GM12874 (cell line): Measurements from ENCODE around the gene STEAP2.

Experiments
- TF ChIP-seq, protein P1 (sequence below): IDR thresholded peaks from 2 replicates; pipeline ENCODE4 v1.5.1; 2011; ENCODE audit warnings: low read depth, mild to moderate bottlenecking, control low read depth, low read length, moderate library complexity; ENCODE audit not compliant: insufficient read depth

STEAP2 gene

DNA sequence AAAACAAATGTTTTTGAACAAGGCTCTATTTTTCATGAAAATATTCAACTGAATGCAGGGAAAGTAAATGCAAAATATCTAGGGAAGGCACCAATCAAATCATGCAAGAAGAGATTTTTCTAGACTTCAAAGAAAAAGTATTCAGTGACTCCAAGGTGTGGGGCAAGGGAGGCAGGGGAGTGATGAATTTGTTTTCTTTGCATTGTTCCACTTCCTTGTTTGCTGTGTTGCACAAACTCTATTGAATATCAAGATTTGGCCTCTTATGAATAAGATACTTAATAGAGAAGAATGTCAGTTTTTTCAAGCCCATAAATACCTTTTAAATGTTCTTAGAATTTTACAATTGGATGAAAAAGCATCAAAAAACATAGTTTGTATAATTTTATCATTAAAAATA lies 30.9 kb upstream of the STEAP2 start:
- TF ChIP-seq, protein P1, sequence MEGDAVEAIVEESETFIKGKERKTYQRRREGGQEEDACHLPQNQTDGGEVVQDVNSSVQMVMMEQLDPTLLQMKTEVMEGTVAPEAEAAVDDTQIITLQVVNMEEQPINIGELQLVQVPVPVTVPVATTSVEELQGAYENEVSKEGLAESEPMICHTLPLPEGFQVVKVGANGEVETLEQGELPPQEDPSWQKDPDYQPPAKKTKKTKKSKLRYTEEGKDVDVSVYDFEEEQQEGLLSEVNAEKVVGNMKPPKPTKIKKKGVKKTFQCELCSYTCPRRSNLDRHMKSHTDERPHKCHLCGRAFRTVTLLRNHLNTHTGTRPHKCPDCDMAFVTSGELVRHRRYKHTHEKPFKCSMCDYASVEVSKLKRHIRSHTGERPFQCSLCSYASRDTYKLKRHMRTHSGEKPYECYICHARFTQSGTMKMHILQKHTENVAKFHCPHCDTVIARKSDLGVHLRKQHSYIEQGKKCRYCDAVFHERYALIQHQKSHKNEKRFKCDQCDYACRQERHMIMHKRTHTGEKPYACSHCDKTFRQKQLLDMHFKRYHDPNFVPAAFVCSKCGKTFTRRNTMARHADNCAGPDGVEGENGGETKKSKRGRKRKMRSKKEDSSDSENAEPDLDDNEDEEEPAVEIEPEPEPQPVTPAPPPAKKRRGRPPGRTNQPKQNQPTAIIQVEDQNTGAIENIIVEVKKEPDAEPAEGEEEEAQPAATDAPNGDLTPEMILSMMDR: no peak

DNA sequence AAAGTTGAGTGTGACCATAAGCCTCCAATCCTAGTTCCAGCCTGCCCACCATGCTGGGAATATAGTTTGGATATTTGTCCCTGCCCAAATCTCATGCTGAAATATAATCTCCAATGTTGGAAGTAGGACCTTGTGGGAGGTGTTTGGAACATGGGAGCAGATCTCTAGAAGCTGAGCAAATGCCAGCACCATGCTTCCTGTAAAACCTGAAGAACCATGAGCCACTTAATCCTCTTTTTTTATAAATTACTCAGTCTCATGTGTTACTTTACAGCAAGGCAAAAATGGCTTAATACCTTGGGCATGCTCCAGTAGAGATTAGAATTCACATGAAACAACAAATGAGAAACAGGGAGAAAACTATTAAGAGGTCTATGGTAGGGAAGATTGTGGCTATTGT lies 30.1 kb upstream of the STEAP2 start:
- TF ChIP-seq, protein P1: no peak

DNA sequence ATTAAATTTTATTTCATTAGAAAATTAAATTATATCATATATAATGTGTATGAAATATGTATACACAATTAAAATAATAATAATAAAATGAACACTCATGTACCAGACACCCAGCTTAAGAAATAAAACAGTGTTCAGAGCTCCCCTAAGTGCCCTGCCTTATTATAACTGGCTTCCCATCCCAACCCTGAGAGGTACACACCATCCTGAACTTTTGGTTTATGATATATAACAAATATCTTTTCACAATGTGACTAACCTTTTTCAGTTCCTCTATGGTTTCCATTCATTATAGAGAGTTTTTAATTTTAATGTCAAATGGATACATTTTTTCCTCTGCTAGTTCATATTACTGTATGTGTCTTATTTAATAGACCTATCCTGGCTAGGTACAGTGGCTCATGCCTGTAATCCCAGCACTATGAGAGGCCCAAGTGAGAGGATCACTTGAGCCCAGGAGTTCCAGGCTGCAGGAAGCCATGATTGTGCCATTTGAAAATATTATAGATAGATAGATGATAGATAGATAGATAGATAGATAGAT lies 24.0 kb upstream of the STEAP2 start:
- TF ChIP-seq, protein P1: no peak

DNA sequence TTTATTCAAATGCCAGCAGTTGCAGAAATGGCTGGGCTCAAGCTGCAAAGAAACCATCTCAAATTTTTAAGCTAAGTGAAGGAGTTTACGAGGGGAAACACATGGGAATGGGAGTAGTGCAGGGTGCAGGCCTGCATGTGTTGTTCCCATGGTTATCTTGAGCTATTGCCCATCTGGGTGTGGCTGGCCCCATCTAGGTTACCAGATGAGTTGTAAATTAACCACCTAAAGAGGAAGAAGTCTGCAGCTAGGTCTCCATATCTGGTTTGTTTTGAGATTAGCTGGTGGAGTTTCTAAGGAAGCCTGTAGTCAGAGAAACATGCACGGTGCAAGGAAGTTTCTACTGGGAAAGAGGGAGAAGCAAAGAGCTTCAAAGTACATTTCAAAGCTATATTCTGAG lies 23.3 kb upstream of the STEAP2 start:
- TF ChIP-seq, protein P1: no peak

DNA sequence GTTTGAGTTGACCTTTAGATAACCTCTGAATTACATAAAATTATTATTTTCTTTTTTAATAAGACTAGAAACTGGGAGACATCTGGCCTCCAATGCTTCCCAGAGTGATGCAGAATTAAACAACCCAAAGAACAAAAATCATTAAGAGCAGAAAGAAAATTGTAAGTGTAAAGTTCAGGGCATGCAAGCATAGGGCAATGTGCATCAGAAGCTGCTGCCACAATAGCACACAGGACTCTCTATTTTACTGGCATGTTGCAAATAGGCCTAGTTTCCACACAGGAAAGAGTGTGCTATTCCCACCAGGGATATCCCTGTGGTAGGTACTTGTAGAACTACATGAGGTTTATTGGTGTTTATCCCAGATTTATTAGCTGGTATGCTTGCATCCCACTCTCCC lies 20.5 kb upstream of the STEAP2 start:
- TF ChIP-seq, protein P1: no peak

DNA sequence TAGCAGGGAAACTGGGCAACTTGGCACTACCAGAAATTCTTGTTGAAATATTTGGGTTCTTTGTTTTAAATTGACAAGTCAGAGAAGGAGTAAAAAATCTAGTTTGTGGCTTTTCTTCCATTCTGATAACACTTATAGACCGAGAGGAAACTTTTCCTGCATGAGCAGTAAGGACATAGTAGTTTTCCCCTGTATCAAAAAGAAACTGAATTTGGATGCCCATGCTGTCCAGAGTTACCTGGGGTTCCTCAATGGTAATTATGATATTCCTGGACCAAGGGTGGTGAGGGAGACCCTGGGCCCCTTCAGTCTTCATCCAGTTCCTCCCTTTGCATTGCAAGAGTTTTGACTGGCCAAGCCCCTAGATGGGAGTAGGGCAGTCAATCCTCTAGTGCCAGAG lies 19.9 kb upstream of the STEAP2 start:
- TF ChIP-seq, protein P1: no peak

DNA sequence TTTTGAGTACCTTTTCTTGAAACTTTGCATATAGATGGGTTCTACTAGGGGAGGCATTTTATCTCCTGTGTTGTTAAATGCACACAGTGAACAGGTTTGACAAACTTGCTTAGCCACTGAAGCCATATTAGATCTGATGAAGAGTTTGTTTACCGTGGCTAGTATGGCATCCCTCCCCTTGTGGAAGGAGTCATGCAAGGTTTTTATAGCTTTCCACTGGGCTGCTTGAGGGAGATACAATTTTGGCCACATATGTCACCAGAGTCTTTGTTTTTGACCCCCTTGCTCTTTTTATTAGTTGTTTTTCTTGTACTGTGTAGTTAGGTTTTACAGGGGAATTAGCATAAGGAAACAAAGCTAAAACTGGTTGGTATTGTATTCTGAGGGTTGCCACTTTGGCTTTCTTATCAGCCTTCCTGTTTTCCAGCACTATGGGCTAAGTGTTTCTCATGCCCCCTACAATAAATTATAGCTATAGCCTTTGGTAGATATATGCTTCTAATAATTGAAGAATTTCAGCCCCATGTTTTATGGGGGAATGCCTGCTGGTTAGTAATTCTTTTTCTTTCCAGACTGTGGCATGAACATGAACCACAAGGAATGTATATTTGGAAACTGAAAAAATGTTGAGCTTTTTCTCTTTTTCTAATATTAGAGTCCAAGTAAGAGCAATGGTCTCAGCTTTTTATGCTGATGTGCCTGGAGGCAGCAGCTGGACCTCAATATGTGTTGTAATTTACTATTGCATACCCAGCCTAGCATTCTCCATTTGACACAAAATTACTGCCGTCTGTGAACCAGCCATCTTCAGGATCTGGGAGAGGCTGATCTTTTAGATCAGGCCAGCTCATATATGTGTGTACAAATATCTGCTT lies 18.4 kb upstream of the STEAP2 start:
- TF ChIP-seq, protein P1: no peak
